GM18868 (cell line): ENCODE measurements around the gene DTWD2.

Experiments used
- ATAC-seq: cut with Tn5 transposase; IDR thresholded peaks from one replicate; pipeline ENCODE4 v1.9.1; 2021; ENCODE audit warnings: mild to moderate bottlenecking, moderate library complexity; ENCODE audit not compliant: unreplicated experiment

Gene DTWD2

DNA sequence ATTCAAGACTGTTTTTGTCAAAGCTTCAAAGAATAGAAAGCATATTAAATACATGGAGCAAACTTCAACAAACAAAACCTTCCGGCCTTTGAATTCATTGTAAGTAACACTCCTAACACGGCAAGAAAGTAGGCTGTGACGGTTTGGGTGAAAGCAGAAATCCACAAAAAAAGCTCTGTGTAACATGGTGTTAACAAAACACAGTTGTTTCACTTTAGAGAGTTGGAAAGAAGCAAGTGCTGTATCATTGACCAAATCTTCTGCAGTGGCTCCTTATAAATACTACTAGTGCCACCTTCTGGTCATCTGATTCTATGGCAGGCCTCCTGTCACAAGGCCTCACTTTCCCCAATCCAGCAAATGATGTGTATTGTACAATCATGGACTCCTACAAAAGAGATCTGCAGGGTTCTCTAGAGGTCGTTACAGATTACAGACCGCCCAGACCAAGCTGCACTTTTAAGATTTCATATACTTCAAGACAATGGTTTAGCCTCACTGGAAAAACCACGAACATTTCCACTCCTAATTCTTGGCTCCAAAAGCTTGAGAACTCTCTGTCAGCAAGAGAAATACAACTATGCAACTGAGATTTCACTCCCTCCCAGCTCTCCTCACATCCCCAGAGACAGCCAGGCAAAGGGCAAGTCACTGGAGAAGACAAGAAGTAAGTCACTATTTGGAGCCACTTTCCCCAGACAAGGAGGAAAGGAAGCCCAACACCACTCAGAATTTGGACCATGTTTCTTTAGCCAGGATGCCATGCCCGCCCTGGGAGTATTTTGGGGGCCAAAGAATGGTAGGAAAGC is 196.2 kb downstream of the DTWD2 start:
- peak; percentile 96 for ATAC-seq

GRCh38 chr5:118789366-118789765 is 199.0 kb downstream of the DTWD2 start:
- no peak for ATAC-seq

- ATAC-seq, result no peak
Observed at GRCh38 chr5:118788351-118788750, 200.0 kb downstream of the DTWD2 start.
